Stimulated activated CD8-positive, alpha-beta memory T cell treated with anti-CD3 and anti-CD28 coated beads, Interleukin-12 subunit alpha, Interleukin-12 subunit beta, amount 100 ng/mL, for 1 hour (primary cell): ENCODE data around the gene EEF1A2.

Source experiments
- DNase-seq: peaks from one replicate; pipeline ENCODE4 v3.0.0-alpha.2; 2020; ENCODE audit warnings: low read depth

The EEF1A2 gene

DNA sequence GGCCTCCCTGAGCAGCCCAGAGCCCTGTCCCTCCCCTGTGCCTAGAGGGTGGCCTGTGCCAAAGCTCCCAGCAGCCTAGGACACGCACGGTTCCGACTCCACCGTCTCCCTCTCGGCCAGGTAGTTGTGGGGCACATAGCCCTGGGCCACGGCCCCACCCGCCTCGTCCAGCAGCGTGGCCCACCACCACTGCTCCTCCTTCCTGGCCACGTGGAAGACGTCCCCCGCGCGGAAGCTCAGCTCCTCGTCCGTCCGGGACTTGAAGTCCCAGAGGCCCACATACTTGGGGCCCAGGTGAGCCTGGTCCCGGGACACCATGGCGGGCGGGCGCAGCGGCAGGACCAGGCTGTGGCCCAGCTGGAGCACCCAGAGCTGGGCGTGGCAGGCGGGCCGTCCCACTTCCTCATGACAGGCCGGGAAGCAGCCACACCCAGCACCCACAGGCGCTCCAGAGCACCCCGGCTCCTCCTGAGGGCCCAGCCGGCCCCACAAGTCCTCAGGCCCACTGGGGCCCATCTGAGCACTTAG, 38.2 kb upstream of the EEF1A2 start, which contains the start of gene PTK6:
Gene PTK6 (minus strand): TSS at position 380 of the 528 bp plus-strand sequence. CDS start 62 bp downstream, at position 318.
- DNase-seq, result no peak

DNA sequence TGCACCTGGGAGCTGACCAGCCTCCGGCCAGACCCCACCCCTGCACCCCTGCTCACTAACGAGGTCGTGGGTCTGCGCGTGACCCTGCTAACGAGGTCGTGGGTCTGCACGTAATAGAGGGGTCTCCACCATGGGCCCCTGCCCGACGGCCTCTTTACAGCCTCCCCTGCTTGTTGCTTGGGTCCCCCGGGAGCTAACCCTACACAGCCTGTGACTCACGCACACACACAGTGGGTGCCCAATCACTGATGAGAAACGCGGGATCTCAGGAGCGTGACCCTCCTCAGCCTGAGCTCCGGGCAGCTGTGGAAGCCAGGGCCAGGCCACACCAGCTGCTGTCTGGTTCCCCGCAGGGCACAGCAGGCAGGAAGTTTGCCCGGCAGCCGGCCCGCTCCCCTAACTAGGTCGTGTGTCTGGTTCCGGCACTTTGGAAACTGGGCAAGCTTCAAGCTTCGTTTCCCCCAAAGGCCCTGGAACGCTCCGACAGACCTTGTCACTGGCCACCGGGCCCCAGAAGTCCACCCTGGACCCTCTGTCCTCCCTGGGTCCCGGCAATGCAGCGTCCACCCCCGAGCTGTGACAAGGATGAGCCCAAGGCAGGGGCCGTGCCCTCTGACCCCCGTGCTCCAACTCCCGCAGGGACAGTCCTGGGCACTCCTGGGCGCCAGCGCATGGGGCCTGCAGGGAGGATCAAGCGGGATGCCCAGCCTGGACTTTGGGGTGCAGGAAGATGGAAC, 37.5 kb upstream of the EEF1A2 start:
- no peak for DNase-seq

DNA sequence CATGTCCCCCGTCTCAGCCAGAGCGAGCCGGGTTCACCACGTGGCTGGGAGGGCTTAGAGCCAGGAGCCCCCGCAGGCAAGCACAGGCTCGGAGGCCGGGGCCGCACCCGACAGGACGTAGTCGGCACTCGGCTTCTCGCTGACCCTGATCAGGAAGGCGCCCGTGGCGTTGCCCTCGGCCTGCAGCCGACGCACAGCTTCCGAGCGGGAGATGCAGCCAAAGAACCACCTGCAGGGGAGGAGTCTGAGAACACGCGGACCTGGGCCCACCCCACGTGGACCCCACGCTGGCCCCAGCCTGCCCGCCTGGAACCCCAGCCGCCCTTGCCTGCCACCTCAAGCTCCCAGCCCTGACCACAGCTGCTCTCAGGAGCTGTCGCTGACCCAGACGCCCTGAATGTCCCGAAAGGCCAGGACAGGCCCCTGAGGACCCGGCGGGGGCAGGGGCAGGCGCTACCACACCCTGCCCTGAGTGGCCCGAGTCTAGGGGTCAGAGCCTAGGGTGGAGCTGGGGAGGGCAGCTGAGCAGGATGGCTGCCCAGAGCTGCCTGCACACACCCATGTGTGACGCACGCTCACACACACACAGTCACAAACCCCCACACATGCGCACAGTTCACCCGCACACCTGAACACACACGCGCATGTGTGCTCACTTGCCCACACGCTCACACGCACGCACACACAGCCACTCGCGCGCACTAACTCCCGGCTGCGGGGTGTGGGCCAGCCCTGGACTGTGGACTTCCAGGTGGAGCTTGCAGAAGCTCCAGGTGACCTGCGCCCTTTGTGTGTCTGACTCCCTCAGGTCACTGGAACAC, 36.2 kb upstream of the EEF1A2 start:
- no peak for DNase-seq

DNA sequence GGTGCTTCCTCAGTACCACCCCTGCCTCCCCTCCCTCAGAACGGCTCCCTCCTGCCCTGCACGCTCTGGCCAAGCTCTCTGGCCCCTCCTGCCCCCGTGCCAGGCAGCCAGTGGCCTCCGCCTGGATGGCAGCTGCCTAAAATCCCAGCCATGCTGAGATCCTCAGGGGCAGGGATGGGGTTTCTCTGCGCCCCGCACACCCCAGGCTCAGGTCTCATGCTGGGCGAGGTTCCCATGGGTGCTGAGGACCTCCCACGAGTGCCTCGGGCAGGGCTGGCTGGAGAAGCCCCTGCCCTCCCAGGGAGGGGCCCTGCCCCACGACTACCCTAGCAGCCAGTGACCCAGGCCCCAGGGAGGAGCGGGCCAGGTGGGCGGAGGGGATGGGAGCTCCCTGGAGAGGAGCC, 35.5 kb upstream of the EEF1A2 start:
- DNase-seq, result no peak

DNA sequence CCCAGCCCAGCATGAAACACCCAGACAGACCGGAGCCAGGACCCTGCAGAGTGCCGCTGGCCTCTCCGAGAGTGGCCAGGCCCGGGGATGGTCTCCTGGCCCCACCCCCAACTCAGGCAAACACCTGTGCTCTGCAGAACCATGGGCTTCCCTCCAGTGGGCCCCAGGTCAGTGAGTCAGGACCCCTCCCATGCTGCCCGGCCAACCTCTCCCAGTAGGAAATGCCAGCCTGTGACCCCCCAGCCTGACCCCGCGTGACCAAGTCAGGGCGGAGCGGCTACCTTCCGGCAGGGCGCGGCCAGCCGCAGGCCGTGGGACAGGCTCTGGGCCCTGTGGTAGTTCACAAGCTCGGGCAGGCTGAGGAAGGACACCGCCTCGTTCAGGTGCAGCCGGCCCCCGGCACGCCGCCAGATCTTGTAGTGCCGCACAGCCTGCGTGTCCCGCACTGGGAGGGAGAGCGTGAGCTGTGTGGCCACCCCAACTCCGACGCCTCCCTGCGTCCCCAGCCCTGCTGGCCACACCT, 35.0 kb upstream of the EEF1A2 start:
- no peak for DNase-seq

DNA sequence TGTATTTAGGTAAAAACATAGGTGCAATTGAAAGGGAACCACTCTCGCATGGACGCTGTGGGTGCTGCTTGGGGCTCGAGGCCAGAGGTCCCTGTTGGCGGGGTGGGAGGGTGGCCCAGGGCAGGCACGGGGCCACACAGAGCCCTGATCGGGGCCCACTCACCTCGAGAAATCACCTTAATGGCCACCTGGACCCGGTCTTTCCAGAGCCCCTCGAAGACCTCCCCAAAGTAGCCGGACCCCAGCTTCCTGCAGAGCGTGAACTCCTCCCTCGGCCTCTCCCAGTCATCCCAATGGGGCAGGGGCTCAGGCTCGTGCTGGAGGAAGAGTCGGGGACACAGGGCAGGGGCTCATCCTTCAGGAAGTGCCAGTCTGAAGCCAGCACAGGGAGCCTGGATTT, 34.5 kb upstream of the EEF1A2 start:
- DNase-seq, result no peak

DNA sequence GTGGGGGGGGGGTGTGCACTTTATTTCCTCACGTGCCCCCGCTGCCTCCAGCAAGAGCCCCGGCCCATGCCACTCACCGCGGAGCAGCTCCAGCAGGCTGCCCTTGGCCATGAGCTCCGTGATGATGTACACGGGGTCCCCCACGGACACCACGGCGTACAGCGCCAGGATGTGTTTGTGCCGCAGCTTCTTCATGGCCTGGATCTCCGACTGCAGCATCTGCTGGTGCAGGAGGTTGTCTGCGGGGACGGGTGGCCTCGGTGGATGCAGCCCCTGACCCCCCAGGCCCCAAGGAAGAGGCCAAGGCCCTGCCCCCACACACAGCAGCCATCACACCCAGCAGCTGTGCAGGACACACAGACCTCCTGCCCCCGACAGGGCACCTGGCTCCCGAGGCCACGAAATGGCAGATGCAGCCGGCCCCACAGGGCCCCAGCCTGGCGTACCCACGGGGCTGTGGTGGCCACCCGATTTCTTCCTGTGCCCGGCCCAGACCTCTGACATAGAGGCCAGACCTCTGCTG, 33.6 kb upstream of the EEF1A2 start:
- no peak for DNase-seq

DNA sequence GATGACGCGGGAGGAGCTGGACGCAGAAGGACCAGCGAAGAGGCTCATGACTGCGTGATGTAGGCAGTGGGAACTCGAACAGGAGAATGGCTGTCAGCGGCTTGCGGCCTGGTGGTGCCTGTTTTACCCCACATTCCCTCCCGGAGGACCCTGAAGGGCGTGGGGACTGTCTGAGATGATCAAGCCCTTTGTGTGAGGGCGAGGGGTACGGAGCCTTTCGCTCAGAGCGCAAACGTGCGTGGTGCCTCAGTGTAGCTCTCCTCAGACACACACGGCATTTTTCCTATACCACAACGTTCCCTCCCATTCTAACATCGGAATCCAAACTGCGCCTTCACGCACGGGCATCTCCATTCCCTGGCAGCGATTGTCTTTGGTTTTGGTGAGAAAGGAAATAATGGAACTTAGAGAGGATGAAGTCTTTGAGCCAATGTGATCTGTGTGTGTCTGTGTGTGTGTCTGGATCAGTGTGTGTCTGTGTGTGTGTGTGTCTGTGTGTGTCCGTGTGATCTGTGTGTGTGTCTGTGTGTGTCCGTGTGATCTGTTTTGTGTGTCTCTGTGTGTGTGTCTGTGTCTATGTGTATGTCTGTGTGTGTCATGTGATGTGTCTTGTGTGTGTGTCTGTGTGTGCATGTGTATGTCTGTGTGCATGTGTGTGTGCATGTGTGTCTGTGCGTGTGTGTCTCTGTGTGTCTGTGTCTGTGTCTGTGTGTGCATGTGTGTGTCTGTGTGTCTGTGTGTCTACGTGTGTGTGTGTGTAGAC, 33.0 kb upstream of the EEF1A2 start:
- DNase-seq, result no peak

DNA sequence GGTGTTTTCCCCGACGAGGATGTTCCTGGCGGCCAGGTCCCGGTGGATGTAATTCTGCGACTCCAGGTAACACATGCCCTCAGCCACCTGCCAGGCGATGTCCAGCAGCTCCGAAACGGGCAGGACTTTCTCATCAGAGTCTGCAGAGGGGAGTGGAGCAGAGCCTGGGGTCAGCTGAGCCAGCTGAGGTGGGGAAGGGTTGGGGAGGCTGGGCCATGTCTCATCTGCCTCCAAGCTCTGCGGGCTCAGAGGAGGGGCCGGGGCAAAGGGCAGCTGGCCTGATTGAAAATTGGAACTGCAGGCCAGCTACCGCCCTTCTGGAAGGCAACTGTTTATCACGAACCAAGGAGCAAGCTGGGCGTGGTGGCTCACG, 31.9 kb upstream of the EEF1A2 start:
- DNase-seq, result no peak

DNA sequence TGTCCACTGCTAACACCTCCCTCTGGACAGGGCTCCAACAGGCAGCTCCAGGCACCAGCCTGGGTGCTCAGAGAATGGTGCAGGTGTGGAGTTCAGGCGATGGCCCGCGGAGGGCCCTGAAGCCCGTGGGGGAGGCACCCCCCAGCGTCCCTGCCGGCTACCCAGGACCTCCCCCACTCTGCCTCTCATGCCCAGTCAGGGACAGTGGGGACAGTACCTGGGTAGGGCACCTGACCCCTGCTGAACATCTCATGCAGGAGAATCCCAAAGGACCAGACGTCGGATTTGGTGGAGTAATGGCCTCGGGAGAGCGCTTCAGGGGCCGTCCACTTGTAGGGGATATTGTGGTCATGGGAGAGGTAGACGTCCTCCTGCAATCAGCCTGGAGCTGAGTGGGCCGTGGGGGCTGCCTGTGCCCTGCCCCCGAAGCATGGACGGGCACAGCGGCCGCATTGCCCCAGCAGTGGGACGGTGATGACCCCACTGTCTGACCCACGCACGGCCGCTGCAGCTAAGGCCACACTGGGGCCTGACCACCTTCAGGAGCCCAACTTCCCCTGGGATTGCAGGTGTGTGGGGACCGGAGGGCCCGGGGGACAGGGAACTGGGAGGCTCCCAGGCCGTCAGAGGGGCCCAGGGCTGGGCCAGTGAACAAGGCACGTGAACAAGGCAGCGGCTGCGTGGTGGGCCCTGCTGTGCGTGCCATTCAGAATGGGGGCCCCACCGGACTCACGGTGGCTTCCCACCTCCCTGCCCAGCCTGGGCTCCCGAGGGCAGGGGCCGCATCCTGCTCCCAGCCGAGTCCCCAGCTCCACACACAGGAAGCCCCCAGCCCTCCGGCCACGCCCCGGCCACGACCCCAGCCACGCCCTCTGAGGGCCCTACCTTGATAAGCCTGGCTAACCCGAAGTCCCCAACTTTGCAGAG, 31.2 kb upstream of the EEF1A2 start:
- DNase-seq, result no peak

DNA sequence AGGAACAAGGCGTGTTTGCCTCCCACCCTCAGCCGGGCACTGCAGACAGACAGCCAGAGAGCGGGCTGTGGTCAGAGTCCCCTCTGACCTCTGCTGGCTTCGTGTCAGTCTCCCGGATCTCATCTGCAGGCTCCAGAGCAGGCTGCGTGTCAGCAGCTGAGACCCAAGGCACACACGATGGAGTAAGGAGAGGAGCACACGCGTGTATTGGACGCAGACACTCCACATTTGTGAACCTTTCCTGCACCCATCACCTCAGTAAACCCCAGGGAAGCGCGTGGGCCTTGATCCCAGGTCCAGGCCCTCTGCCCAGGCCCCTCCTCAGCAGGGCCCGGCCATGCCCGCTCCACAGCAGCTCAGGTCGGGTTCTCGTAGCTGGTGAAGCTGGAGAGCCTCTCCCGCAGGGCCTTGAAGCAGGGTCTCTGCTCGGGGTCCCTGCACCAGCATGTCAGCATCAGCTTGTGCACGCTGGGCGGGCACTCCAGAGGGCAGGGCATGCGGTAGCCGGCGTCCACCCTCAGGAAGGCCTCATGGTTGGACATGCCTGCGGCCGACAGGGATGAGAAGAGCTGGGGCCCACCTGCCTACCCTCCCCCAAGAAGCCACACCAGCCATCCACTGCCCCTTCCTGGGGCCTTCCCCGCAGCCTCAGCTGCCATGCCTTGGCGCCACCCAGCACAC, 30.4 kb upstream of the EEF1A2 start:
- no peak for DNase-seq

DNA sequence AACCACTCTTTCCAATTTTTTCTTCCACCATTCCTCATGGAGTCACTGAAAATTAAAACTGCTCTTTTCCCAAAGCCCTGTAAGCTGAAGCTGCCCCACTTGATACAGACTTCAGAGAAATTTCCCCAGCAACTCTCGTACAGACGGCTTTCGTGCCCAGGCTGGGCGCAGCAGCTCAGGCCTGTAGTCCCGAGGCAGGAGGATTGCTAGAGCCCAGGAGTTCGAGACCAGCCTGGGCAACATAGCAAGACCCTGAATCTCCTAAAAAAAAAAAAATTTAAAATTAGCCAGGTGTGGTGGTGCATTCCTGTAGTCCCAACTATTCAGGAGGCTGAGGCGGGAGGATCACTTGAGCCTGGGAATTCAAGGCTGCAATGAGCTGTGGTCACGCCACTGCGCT, 28.3 kb upstream of the EEF1A2 start:
- no peak for DNase-seq

DNA sequence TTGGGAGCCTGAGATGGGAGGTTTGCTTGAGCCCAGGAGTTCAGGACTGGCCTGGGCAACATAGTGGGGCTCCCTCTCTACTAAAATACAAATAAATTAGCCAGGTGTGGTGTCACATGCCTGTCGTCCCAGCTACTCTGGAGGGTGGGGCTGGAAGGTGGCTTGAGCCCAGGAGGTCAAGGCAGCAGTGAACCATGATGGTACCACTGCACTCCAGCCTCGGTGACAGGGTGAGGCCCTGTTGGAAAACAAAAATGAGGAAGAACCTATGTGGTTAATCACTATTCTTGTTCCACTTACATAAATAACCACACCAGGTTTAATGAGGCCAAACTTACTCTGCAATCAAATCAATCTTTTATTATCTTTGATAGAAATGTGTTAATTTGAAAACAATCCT, 27.1 kb upstream of the EEF1A2 start:
- DNase-seq, result no peak

DNA sequence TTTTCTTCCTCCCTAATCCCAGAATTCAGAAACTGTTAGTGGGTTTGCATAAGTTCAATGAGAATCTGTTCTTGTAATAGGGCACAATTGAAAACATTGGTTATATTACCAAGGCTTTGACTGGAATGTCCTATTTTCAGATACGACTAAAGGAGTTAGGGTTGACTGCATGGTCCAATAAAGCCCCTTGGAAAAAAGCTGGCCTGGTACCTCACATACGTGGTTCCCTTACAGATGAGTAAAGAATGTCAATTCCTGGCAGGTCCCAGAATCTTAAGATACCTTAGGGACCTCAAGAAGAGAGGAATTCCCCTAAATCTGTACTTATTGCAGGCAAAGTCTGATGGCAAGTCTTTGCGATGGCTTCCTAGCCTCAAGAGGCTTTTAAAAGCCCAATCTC, 26.3 kb upstream of the EEF1A2 start:
- DNase-seq, result no peak

DNA sequence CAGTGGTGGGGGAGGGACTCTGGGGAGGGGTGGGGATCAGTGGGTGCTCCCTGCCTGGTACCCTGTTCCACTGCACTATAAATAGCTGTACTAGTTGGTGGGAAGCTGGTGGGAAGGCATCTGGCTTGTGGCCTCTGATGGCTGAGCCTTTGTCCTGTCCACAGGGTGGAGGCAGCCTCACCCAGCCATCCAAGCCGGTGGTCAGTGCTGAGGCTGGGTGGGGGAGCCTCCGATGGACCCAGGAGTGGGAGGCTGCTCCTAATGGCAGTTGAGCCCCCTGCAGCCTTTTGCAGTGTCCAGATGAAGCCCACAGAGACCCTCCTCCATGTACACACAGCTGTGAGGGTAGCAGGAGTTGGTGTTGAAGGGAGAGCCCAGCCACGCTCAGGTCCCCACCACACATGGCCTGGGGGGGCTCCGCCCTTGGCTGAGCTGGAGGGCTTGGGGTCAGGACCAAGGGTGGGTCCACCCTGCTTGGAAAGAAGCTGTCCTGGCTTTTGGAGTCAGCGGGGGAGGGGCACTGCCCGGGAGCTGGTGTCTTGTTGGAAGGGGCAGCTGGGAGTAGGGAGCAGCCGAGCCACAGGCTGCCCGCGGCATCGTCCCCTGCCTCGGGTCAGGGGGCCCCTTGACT, 24.2 kb upstream of the EEF1A2 start:
- no peak for DNase-seq

DNA sequence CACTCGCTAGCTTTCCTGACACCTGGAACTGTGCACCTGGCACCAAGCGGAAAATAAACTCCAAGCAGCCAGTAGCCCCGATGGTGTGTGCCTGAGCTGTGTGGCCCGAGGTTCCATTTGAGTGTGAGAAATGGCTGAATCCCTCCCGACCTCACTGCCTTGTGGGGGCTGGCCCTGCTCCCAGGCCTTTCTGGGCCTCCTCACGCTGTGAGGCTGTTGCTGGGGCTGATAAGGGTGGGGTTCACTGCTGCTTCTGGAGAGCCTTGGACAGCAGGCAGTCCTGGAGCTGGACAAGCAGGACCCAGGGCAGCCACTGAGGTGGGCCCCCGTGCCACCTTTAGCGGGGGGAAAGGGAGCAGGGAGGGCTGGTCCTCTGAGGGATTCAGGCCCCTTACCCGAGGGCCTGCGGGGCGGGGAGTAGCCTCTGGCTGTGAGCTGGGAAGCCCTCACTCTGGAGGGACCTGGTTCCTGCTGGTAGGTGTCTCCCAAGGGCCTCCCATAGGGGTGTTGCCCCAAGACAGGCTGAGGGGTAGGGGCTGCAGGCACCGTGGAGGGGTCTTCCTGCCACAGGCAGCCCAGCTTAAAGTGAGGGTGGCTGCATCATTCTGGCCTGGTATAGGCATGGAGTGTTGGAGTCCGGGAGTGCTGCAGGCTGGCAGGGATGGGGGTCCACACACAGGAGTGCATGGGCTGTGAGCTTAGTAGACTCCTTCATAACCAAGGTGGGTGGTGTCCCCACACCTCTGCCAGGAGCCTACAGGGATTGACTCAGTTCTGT, 23.4 kb upstream of the EEF1A2 start:
- no peak for DNase-seq

DNA sequence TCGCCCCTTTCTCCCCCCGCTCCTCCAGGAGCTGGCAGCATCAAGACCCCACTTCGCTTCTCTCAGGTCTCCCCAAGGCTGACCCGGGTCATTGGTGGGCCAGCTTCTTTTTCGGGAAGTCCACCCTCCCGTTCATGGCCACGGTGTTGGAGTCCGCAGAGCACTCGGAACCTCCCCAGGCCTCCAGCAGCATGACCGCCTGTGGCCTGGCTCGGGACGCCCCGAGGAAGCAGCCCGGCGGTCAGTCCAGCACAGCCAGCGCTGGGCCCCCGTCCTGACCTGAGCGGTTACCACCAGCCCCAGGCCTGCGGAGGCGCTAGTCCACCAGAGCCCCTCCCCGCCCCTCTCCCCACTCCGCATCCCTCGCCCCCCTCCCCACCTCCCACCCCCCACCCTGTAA, 22.7 kb upstream of the EEF1A2 start:
- DNase-seq, result no peak

DNA sequence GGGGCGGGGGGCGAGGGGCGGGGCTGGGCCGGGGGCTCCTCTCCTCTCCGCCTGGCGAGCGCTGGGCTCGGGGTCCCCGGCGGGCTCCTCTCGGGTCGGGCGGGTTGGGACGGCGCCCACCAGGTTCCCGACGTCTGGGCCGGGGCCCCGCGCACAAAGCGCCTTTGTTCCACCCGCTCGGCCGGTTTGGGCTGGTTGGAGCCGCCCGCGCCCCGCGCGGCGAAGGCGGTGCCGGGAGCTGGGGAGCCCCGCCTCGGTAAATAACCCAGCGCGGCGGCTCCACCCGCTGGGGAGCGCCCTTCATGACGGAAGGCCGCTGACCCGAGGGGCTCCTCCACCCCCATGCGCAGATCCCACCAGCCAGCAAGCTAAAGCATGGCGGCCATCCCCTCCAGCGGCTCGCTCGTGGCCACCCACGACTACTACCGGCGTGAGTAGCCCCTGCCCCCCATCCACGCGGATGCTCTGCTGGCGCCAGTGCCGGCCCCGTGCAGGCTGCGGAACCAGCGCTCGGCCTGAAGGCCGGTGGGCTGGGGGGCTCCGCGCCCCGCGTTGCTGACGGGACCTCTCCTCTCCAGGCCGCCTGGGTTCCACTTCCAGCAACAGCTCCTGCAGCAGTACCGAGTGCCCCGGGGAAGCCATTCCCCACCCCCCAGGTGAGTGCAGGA, 22.2 kb upstream of the EEF1A2 start:
- peak; percentile 43 for DNase-seq
